Fibroblast of gingiva (primary cell): ENCODE measurements around the gene CKM.
"Not testable (repeated sequence)": the region's sequence is repeated elsewhere in the genome, so short reads cannot be mapped to it uniquely, and the experiment has no call there.

Source experiments
- DNase-seq: peaks from one replicate; pipeline ENCODE4 v3.0.0-alpha.2; 2011; ENCODE audit warnings: low read depth

CKM gene

GRCh38 chr19:45320997-45321775 is 1.5 kb downstream of the CKM start:
- DNase-seq = no peak

DNA sequence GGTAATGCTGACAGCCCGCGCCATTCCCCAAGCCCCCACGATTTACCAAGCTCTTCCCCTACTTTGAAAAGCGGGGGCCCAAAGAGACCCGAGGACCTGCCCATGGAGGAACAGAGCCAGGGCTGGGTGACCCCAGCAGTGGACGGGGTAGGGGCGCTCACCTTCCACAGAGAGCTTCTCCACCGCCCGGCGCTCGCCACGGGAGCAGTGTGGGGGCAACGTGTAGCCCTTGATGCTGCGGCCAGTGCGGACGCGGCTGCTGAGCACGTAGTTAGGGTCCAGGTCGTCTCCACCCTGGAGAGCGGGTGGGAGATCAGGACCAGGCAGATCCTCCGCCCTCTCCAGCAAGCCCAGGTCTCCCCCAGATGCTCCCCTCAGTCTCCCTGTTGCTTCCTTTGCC is 7.4 kb downstream of the CKM start:
- no peak for DNase-seq

DNA sequence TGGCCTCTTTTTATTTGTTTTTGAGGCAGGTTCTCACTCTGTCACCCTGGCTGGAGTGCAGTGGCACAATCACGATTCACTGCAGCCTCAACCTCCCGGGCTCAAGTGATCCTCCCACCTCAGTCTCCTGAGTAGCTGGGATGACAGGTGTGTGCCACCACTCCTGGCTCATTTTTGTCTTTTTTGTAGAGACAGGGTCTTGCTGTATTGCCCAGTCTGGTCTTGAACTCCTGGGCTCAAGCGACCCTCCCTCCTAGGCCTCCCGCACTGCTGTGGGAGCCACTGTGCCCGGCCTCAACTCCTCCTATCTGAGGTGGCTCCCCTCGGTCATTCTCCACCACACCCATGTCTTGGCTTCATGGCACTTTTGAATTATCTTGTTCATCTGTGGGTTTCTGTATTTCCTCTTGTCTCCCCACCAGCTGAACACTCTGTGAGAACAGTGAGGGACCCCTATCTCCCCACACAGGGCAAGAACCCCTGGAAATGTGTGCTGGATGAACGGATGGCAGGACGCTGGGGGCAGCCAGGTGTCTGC is 7.9 kb downstream of the CKM start:
- DNase-seq = no peak

- DNase-seq = not testable (repeated sequence)
Observed at GRCh38 chr19:45312285-45312684, 10.4 kb downstream of the CKM start.

- no peak for DNase-seq
Observed at GRCh38 chr19:45311621-45312020, 11.1 kb downstream of the CKM start.

DNA sequence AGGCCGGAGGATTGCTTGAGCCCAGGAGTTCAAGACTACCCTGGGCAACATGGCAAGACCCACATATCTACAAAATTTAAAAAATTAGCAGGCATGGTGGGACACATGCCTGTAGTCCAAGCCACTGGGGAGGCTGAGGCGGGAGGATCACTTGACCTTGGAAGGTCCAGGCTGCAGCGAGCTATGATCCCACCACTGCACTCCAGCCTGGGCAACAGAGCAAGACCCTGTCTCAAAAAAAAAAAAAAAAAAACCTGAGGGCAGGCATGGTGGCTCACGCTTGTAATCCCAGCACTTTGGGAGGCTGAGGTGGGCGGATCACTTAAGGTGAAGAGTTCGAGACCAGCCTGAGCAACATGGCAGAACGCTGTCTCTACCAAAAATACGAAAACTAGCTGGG is 13.4 kb downstream of the CKM start:
- DNase-seq = not testable (repeated sequence)

GRCh38 chr19:45307361-45307760 is 15.3 kb downstream of the CKM start:
- DNase-seq = no peak

DNA sequence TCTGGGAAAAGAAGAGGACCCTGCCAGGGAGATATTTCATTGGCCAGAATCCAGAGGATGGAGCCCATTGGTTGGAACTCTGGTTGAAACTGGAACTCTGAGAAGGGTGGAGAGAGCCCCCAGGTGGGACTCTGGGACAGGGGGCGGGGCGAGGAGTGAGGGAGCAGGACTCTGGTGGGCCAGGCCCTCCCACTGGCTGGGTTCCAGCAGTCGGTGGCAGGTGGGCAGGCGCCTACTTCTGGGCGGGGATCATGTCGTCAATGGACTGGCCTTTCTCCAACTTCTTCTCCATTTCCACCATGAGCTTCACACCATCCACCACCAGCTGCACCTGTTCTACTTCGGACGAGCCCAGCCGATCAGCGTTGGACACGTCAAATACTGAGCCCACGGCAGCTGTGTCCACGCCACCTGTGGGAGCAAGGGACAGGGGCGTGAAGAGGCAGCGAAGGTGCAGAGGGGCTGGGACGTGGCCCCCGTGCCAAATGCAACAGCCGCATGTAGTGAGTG is 16.1 kb downstream of the CKM start:
- no peak for DNase-seq

DNA sequence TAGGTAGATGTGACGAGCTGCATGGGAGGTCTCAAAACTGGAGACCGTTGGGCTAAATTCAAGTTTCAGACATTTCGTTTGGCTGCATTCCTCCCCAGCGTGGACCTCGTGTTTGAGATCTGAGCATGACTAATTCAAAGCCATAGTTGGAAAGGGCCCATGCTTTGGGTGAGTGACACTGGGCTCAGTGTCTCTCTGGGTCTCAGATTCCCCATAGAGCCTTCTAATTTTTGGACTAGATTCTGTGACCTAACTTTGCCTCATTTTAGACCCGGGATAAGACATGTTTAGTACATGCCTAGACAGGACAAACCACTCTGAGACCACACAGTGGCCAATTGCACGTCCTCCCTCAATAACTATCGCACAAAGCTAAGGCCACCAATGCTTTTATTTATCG is 16.6 kb downstream of the CKM start:
- DNase-seq = no peak

GRCh38 chr19:45305421-45305820 is 17.3 kb downstream of the CKM start:
- peak; percentile 20 for DNase-seq

- no peak for DNase-seq
Observed at GRCh38 chr19:45305007-45305406, 17.7 kb downstream of the CKM start.

GRCh38 chr19:45304141-45304926 is 18.3 kb downstream of the CKM start:
- no peak for DNase-seq

DNA sequence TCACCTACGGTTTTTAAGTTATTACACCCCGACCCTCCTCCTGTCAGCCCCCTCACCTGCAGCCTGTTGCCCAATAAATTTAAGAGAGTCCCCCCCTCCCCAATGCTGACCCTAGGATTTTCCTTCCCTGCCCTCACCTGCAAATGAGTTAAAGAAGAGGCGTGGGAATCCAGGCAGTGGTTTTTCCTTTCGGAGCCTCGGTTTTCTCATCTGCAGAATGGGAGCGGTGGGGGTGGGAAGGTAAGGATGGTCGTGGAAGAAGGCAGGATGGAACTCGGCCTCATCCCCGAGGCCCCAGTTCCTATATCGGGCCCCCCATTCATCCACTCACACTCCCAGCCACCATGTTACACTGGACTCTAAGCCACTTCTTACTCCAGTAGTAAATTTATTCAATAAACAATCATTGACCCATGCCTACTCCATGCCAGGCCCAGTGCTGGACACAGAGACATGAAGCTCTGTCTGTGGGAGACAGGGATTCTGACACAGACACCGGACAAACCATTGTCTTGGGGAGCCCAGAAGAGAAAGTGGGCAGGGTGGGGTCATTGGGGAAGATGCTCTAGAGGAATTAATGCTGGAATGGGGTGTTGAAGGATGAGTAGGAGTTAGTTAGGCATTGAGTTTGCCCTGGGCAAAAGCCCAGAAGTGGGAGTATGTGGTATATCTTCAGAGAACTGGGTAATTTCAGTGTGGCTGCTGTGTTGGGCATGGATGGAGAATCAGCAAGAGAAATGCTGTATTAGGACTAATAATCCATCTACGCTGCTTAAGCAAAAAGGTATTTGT is 19.2 kb downstream of the CKM start:
- DNase-seq = no peak

DNA sequence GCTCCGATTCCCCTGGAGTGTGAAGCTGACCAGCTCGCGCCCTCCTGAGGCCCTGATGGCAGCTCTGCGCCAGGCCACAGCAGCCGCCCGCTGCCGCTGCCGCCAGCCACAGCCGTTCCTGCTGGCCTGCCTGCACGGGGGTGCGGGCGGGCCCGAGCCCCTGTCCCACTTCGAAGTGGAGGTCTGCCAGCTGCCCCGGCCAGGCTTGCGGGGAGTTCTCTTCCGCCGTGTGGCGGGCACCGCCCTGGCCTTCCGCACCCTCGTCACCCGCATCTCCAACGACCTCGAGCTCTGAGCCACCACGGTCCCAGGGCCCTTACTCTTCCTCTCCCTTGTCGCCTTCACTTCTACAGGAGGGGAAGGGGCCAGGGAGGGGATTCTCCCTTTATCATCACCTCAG is 20.3 kb downstream of the CKM start:
- no peak for DNase-seq

GRCh38 chr19:45299719-45300118 is 23.0 kb downstream of the CKM start:
- DNase-seq = no peak

DNA sequence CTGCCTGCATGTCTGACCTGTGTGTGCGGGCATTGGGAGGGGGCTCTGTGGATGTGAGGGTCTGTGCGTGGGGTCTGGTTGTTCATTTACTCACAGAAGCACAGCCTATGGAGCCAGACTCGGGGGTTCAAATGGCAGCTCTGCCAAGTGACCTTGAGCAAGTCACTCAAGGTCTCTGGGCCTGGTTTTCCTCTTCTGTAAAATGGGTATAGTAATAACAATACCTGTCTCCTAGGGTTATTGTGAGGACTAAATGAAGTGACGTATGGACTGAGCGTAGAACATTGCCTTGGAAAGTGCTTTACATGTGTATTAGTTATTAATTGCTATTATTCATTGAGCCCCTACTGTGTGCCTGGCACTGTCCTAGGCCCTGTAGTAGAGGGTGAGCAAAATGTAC is 24.4 kb downstream of the CKM start:
- DNase-seq = no peak

GRCh38 chr19:45297674-45298073 is 25.0 kb downstream of the CKM start:
- no peak for DNase-seq

- DNase-seq = no peak
Observed at GRCh38 chr19:45296355-45296754, 26.3 kb downstream of the CKM start.

DNA sequence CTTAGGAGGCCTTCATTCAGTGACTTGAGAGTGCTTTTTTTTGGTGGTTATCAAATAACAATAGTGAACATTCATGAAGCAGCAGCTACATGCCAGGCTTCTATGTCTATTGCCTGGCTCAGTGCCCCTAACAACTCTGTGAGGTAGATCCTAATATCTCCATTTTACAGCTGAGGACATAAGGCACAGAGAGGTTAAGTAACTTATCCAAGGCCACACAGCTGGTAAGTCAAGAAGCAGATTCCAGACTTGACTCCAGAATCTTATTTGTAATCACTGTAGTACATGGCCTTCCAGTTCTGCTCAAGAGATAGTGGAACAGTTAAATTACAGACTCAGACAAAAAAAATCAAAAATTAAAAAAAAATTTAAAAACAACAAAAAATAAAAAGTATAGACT is 26.8 kb downstream of the CKM start:
- no peak for DNase-seq

DNA sequence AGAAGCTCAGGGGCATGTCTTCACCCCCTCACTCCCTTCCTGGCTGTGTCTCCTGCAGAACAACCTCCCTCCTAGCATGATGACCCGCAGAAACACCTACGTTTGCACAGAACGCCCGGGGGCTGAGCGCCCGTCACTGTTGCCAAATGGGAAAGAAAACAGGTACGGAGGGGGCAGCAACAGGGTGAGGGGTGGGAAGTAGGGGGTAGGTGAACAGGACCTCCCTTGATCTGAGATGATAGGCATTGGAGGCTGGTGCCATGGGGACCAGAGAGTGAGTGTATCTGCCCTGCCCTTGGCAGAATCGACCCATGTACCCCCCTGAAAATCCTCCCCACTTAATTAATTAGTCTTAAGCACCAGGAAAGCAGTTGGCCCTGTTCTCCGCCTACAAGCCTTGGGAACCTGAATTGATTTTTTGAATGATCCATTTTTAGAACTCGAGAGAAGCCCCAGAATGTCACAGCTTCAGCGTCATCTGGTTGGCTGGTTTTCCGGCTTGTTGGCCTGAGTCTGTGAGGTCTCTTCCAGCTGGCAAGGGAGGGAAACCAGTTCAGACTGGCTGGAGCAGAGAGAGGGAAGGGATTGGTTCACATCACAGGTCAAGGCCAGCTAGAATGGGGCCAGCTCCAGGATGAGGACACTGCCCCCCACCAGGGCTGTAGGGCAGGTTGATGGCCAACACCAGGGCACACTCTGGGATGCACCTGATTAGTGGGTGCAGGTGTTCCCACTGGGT is 28.2 kb downstream of the CKM start:
- no peak for DNase-seq

DNA sequence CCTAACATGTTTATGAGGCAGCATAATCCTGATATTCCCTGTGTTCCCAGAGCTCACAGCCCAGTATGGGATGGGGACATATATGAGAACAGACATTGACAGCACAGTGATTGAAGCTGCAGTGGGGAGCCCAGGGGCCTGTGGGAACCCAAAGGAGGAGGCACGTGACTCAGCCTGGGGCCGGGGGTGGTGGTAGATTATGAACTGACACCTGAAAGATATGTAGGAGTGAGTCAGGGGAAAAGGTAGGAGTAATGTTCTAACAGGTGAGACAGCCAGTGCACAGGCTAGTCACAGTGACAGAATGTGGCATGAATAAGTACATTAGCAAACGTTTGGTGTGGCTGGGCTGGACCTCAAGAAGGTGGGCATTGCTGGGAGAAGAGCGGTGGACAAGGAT is 29.0 kb downstream of the CKM start:
- no peak for DNase-seq

- no peak for DNase-seq
Observed at GRCh38 chr19:45291834-45292233, 30.8 kb downstream of the CKM start.
